NCI-H1092 treated with DMSO at 0.1 percent for 48 hours (cell line): ENCODE data around the gene SMIM5.

Source experiments
- DNase-seq: peaks from one replicate; lab custom pipeline; 2025; lab: John Stamatoyannopoulos, UW

Gene SMIM5

GRCh38 chr17:75603123-75603522 lies 30.1 kb upstream of the SMIM5 start:
- no peak for DNase-seq

DNA sequence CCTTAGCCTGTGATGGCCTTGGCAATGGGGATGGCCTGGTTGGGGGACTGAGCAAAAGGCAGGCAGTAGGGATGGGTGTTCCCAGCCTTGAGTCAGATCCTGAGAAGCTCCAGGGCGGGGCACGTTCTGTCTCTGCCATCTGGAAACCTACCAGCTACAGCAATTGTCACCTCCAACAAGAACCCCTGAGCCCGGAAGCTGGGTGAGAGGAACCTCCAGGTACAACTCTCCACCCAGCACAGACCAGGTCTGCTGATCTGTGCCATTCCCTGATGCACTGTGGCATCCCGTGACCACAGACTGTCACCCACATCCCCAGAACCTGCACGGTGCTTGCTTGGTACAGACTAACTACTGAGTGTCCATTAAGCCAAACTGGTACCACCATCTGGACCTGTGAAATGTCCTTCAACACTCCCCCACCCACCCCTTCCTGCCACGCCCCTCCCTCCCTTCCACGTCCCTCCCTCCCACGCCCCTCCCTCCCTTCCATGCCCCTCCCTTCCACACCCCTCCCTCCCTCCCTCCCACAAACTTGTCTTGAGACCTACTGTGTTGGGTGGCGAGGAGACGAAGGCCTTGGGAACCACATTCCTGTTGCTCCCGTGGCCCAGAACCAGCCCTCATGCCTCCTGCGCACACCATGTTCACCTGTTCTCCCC lies 29.1 kb upstream of the SMIM5 start:
- DNase-seq, result no peak

DNA sequence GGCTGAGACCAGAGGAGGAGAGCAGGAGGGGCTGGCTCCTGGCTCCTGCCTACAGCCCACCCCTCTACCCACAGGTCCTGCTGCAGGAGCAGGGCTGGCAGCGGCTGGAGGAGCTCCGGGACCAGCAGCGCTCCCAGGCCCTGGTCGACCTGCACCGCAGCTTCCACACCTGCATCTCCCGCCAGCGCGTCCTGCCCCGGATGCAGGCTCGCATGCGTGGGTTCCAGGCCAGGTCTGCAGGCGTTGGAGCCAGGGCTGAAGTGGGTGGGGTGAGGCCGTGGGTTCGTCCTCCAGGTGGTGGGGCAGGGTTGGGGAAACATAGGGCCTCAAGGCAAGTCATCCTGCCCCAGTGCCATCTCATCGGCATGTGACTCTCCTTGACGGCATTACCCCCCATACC lies 27.4 kb upstream of the SMIM5 start:
- DNase-seq, result no peak

DNA sequence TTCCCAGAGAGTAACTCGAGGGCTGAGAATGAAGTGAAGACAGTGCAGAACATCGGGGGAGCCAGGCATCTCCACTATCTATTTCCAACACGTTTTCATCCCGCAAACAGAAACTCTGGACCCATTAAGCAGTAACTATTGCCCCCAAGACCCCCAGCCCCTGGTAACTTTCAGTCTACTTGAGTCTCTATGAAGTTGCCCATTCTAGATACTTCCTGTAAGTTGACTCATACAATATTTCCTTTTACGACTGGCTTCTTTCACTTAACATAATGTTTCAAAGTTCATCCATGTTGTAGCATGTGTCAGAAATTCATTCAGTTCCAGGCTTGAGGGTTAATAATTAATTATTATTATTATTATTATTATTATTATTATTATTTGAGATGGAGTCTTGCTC lies 26.1 kb upstream of the SMIM5 start:
- DNase-seq, result no peak

GRCh38 chr17:75610103-75610984 lies 22.9 kb upstream of the SMIM5 start:
- no peak for DNase-seq

GRCh38 chr17:75611851-75612429 lies 21.3 kb upstream of the SMIM5 start:
- no peak for DNase-seq

DNA sequence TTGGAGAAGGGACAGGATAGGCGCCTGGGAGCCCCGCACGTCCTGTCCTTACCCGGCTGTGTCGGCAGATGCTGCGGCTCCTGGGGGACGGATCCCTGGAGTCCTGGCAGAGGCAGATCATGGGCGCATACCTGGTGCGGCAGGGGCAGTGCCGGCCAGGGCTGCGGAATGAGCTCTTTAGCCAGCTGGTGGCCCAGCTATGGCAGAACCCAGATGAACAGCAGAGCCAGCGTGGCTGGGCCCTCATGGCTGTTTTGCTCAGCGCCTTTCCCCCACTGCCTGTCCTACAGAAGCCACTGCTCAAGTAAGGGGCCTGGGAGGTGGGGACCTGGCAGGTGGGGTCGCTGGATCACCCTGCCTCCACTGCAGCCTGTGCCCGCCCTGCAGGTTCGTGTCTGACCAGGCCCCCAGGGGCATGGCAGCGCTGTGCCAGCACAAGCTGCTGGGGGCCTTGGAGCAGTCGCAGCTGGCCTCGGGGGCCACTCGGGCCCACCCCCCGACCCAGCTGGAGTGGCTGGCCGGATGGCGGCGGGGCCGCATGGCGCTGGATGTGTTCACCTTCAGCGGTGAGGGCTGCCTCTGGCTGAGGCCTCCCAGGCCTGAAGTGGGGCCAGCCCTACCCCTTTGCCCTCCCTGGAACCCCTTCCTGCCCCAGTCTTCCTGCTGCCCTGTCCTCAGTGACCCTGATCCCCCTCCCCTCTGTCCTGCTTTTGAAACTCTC lies 20.2 kb upstream of the SMIM5 start:
- DNase-seq, result no peak

DNA sequence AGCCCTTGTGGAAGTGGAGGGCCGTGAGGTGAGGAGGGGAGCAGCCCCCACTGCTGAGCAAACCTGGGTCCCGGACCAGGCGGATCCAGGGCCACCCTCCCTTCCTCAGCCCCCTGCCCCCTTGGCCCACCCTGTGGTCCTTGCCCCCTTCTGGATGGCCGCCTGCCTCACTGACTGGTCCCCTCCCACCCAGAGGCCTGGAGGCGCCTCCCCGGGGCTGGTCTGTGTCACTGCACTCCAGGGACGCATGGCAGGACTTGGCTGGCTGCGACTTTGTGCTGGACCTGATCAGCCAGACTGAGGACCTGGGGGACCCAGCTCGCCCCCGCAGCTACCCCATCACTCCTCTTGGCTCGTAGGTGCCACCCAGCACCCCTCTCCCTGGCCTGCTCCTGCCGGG lies 19.2 kb upstream of the SMIM5 start:
- DNase-seq, result no peak

DNA sequence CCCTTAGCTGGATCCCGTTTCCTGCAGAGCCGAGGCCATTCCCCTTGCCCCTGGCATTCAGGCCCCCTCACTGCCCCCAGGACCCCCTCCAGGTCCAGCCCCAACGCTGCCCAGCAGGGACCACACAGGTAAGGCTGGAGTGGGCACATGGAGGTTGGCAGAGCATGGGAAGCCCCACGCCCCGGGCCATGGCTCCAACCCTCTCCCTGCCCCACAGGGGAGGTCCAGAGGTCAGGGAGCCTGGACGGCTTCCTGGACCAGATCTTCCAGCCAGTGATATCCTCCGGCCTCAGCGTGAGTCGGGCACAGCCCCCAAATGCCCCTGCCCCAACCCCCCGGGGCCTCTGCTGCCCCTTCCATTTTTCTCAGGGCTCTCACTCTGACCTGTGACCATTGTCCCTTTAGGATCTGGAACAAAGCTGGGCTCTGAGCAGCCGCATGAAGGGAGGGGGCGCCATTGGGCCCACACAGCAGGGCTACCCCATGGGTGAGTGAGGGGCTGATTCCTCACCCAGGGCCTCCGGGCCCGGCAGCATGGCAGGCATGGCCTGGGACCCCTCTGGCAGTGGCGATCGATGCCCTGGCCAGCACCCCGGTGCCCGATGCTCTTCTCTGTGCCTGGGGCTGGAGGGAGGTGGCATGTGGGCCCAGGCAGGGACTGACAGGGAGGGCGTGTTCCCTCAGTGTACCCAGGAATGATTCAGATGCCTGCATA lies 18.5 kb upstream of the SMIM5 start:
- DNase-seq, result no peak

- no peak for DNase-seq
Observed at GRCh38 chr17:75615301-75615700, 17.9 kb upstream of the SMIM5 start.

DNA sequence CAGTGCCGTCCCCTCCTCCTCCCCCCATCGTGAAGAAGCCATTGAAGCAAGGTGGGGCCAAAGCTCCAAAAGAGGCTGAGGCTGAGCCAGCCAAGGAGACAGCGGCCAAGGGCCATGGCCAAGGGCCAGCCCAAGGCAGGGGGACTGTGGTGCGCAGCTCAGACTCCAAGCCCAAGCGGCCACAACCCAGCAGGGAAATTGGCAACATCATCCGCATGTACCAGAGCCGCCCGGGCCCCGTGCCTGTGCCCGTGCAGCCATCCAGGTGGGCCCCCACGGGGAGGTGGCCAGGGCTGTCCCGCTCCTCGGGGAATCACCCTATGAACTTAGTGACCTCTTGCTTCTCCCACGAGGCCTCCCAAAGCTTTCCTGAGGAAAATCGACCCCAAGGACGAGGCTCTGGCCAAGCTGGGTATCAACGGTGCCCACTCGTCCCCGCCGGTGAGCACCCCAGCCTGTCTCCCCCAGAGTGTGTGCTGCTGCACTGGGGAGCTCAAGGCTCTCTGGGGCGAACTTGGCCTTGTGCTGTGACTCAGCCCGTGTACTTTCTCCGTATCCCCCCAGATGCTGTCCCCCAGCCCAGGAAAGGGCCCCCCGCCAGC lies 16.6 kb upstream of the SMIM5 start:
- no peak for DNase-seq

DNA sequence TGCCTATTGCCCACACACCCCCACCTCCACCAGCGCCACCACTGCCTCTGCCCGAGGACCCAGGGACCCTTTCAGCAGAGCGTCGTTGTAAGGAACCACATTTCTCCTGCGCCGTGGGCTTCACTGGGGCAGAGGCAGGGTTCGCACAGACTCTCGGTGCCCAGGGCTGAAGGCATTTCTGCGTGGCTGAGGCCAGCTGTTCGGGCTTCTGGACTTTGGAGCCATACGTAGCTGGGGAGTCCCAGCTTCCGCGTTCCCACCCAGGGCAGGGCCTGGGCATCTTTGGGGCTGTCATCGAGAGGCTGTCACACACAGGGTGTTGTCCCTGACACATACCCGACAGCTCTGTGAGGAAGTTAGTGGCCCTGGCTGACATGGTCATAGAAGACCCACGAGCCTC lies 16.0 kb upstream of the SMIM5 start:
- DNase-seq, result no peak

DNA sequence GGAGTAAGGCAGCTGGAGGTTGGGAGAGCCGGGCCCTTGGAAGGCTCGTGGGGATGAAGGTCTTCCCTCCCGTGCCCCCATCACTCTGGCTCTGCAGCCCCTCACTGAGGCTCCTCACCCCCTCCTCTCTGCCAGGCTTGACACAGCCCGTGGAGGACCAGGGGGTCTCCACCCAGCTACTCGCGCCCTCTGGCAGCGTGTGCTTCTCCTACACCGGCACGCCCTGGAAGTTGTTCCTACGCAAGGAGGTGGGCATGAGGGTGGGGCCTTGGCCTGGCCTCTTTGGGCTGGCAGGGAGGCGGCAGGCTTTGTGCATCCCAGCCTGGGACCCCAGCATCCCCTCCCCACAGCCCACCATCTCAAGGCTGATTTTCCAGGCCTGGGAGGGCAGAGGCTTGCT lies 15.6 kb upstream of the SMIM5 start:
- no peak for DNase-seq

GRCh38 chr17:75619506-75620431 lies 13.5 kb upstream of the SMIM5 start:
- peak; percentile 4 for DNase-seq

GRCh38 chr17:75621489-75621888 lies 11.7 kb upstream of the SMIM5 start:
- DNase-seq, result no peak

- DNase-seq, result no peak
Observed at GRCh38 chr17:75622076-75622475, 11.2 kb upstream of the SMIM5 start.

- no peak for DNase-seq
Observed at GRCh38 chr17:75622771-75623273, 10.4 kb upstream of the SMIM5 start.

- no peak for DNase-seq
Observed at GRCh38 chr17:75623386-75623785, 9.8 kb upstream of the SMIM5 start.

GRCh38 chr17:75624021-75624420 lies 9.2 kb upstream of the SMIM5 start:
- no peak for DNase-seq

DNA sequence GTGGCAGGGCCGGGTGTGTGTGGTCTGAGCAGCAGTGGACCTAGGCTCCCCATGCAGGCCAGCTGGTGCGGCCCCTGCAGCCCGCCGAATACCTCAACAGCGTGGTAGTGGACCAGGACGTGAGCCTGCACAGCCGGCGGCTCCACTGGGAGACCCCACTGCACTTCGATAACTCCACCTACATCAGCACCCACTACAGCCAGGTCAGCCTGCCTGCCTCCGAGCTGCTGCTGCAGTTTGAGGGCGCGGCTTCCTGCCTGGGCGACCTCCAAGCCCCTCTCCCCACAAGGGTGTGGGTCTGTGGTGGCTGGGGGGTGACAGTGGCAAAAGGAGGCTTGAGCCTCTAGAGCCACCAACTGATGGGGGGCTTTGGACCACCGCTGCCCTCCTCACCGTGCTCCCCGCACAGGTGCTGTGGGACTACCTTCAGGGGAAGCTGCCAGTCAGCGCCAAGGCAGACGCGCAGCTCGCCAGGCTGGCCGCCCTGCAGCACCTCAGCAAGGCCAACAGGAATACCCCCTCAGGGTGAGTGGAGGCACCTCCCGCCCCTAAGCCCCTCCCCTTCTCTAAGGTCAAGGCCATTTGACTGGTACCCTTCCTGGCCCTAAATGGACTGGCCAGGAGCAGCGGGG lies 8.4 kb upstream of the SMIM5 start:
- DNase-seq, result no peak
